ENCODE measurements around the gene RAD54L.

GRCh38 chr1:46306159-46306530 is 58.6 kb downstream of the RAD54L start:
- TF ChIP-seq CTCF (IDR thresholded peaks at IDR 0.05; ENCODE audit: insufficient read depth, low read length) (no peak), SPI1 (IDR thresholded peaks at IDR 0.05; ENCODE audit: borderline replicate concordance, low read depth) (no peak)
